Ovary (tissue), 9 donors: ENCODE data around the gene TIMP4. TPM values are rescaled to one million over a fixed set of nuclear protein-coding genes. Genes with fewer than 3 reads are reported as not detected.

Experiments
- DNase-seq, 5 donors: peaks; one replicate each; pipeline ENCODE4 v3.0.0-alpha.2; 2019 to 2020
- H3K27ac ChIP-seq, 2 donors: fragments of 200-600 bp; one replicate each; pipeline versions ENCODE4 v1.5.1 to v1.8.0; 2019 to 2022
- H3K27me3 ChIP-seq: fragments of 200-600 bp; one replicate; pipeline ENCODE4 v1.8.0; 2022
- H3K36me3 ChIP-seq: fragments of 200-600 bp; sonication (generic); one replicate; pipeline ENCODE4 v1.5.1; 2019
- H3K4me1 ChIP-seq: one replicate; pipeline ENCODE4 v1.8.1; 2013; ENCODE audit warnings: mild to moderate bottlenecking, moderate library complexity; ENCODE audit not compliant: insufficient read depth
- H3K4me3 ChIP-seq: fragments of 200-600 bp; sonication (generic); one replicate; pipeline ENCODE4 v1.5.1; 2017
- H3K9me3 ChIP-seq, 2 donors: fragments of 200-600 bp in 1 of 2; sonication (generic) in 1 of 2; one replicate each; pipeline versions ENCODE4 v1.5.1 to v1.8.1; 2013 to 2019; ENCODE audit warnings: mild to moderate bottlenecking in 1 of 2, moderate library complexity in 1 of 2
- CTCF ChIP-seq, 3 donors: fragments of 450-650 bp in 2 of 3; fragments of 200-600 bp in 1 of 3; IDR thresholded peaks; one replicate each; pipeline versions ENCODE4 v1.5.1 to v1.8.0; 2016 to 2022; ENCODE audit warnings: antibody characterized with exemption in 3 of 3, mild to moderate bottlenecking in 1 of 3
- EP300 ChIP-seq: sonication (generic); formaldehyde crosslinking; IDR thresholded peaks from one replicate; pipeline ENCODE4 v1.6.1; 2017; ENCODE audit warnings: antibody characterized with exemption
- POLR2A ChIP-seq: fragments of 450-650 bp; IDR thresholded peaks from one replicate; pipeline ENCODE4 v1.6.1; 2017; ENCODE audit warnings: antibody characterized with exemption, mild to moderate bottlenecking, moderate library complexity
- WGBS, 3 donors: extraction: QIAGEN DNeasy Blood & Tissue Kit in 1 of 3; methylation state at CpG; one replicate each; pipeline versions ENCODE4 v1.1.5 to v1.1.7; 2013 to 2017; 5-methylcytosine and 5-hydroxymethylcytosine counted together
- intact Hi-C, 4 donors: fragments of 100-400 bp; cut with DNase I; formaldehyde crosslinking; loops; one replicate each; pipeline versions ENCODE4 v1.11.0 to v1.15.1; 2022 to 2023
- polyA plus RNA-seq, 2 donors: library from polyadenylated mRNA; stranded (reverse); fragments of 200-250 nt in 1 of 2; fragments of 350-450 nt in 1 of 2; fragmentation: Illumina TruSeq in 1 of 2; extraction: RNeasy Lipid Tissue Mini Kit (QIAGEN cat#74804) in 1 of 2; gene quantifications; one replicate each; pipeline ENCODE4 v1.2.3, GENCODE V29; 2013 to 2014
- total RNA-seq, 7 donors: library from RNA; depleted of rRNA in 2 of 7; stranded (reverse); fragments of >200 nt in 2 of 7; fragmentation: NEBNext Ultra II Directional in 3 of 7; extraction: Animal tissue kit (Norgen Biotek cat#: 25700) in 3 of 7; gene quantifications; one replicate each; pipeline versions ENCODE4 v1.1.0 to v1.2.4, GENCODE V29; 2016 to 2023
- donor health status: DM: no; HTN: no; CAD: no; lungs with moderate emphysema.
- donor health status: DM: no; HTN: no; CAD: no.
- donor health status: Bipolar disorder and iron deficiency.
- donor health status: DM: yes; HTN: yes; CAD: no.
- donor health status: DM: no; HTN: no; CAD: no.
- donor health status: DM: yes; HTN: yes; CAD: no.

The TIMP4 gene
- total and polyA plus RNA-seq, 9 donors = 1.1 to 11.8 (median 4.3) TPM

- no peaks in the 10 kb centered on the region for H3K36me3 ChIP-seq
- no peaks in the 10 kb centered on the region for H3K27me3 ChIP-seq
- no peaks in the 10 kb centered on the region for H3K9me3 ChIP-seq
- no peak overlapping the region for H3K27ac ChIP-seq
- H3K4me1 ChIP-seq = no peaks in the 10 kb centered on the region
- no peak overlapping the region for H3K4me3 ChIP-seq
- intact Hi-C loops = no loop called here
- no peak for TF ChIP-seq CTCF (IDR thresholded peaks at IDR 0.05)
- TF ChIP-seq POLR2A = no peak
- no peak for TF ChIP-seq EP300
- 53 to 70% (median 70%) methylated on average over 4 of the region's 4 CpGs for WGBS, 3 donors
- no peak for DNase-seq
Observed at GRCh38 chr3:12165909-12166308, 7.2 kb upstream of the TIMP4 start.

GRCh38 chr3:12159227-12159601, 502 bp upstream of the TIMP4 start:
- peaks cover 3% of the 10 kb centered on the region for H3K4me1 ChIP-seq
- TF ChIP-seq CTCF (IDR thresholded peaks at IDR 0.05) = no peak
- TF ChIP-seq POLR2A = no peak
- no peak for TF ChIP-seq EP300
- intact Hi-C loops = no loop called here
- no peak for DNase-seq
- H3K9me3 ChIP-seq = no peaks in the 10 kb centered on the region
- 57 to 74% (median 64%) methylated on average over 4 of the region's 4 CpGs for WGBS, 3 donors
- H3K27ac ChIP-seq = no peak overlapping the region
- H3K4me3 ChIP-seq = no peak overlapping the region
- no peaks in the 10 kb centered on the region for H3K36me3 ChIP-seq
- H3K27me3 ChIP-seq = no peaks in the 10 kb centered on the region

GRCh38 chr3:12157026-12157425, 1.7 kb downstream of the TIMP4 start:
- Histone ChIP-seq H3K4me1 (peaks cover 3% of the 10 kb centered on the region), H3K27ac (no peak overlapping the region), H3K36me3 (no peaks in the 10 kb centered on the region), H3K4me3 (no peak overlapping the region), H3K27me3 (no peaks in the 10 kb centered on the region), H3K9me3 (no peaks in the 10 kb centered on the region)
- 95 to 100% (median 100%) methylated on average over 1 of the region's 1 CpG for WGBS, 3 donors
- intact Hi-C loops = no loop called here
- TF ChIP-seq POLR2A = no peak
- no peak for TF ChIP-seq EP300
- TF ChIP-seq CTCF (IDR thresholded peaks at IDR 0.05) = no peak
- DNase-seq = no peak

- no peak for TF ChIP-seq POLR2A
- no peak for TF ChIP-seq CTCF (IDR thresholded peaks at IDR 0.05)
- TF ChIP-seq EP300 = no peak
- no peak overlapping the region for H3K27ac ChIP-seq
- intact Hi-C loops = no loop called here
- H3K27me3 ChIP-seq = no peaks in the 10 kb centered on the region
- WGBS, 3 donors = 72 to 85% (median 77%) methylated on average over 2 of the region's 2 CpGs
- H3K4me3 ChIP-seq = no peak overlapping the region
- no peak for DNase-seq
- H3K4me1 ChIP-seq = peaks cover 3% of the 10 kb centered on the region
- no peaks in the 10 kb centered on the region for H3K36me3 ChIP-seq
- H3K9me3 ChIP-seq = no peaks in the 10 kb centered on the region
Observed at GRCh38 chr3:12155828-12156227, 2.9 kb downstream of the TIMP4 start.

- intact Hi-C loops = no loop called here
- Histone ChIP-seq H3K4me1 (peaks cover 3% of the 10 kb centered on the region), H3K27me3 (no peaks in the 10 kb centered on the region), H3K36me3 (no peaks in the 10 kb centered on the region), H3K9me3 (no peaks in the 10 kb centered on the region), H3K4me3 (no peak overlapping the region), H3K27ac (no peak overlapping the region)
- no peak for TF ChIP-seq POLR2A
- no peak for TF ChIP-seq CTCF (IDR thresholded peaks at IDR 0.05)
- no peak for TF ChIP-seq EP300
- no peak for DNase-seq
Observed at GRCh38 chr3:12155264-12155663, 3.4 kb downstream of the TIMP4 start.
